ENCODE results near the gene MERTK. TPM values are rescaled to one million over a fixed set of nuclear protein-coding genes. Genes with fewer than 3 reads are reported as not detected.

Gene MERTK
- total RNA-seq, 2 donors from 2014 or later, result 22.2 to 43.6 TPM

GRCh38 chr2:112000399-112001135, 102.2 kb downstream of the MERTK start:
- WGBS, result 44% methylated on average over 5 of the region's 5 CpGs
- H3K9me3 ChIP-seq, result no peaks in the 10 kb centered on the region
- TF ChIP-seq CTCF (IDR thresholded peaks at IDR 0.05) (no peak), POLR2AphosphoS5 (IDR thresholded peaks at IDR 0.05) (no peak), POLR2A (IDR thresholded peaks at IDR 0.05) (no peak)
- no peaks in the 10 kb centered on the region for H3K27me3 ChIP-seq (replicated peaks; ENCODE audit: insufficient read depth)
- H3K27ac ChIP-seq, result no peak overlapping the region
- DNase-seq (ENCODE audit: low spot score), result no peak
- H3K4me1 ChIP-seq (replicated peaks), result no peaks in the 10 kb centered on the region
- intact Hi-C loops (cut with DNase I), result no loop called here
- H3K36me3 ChIP-seq, result peaks cover 0 to under 1% of the 10 kb centered on the region in 2 donors
- no peak overlapping the region for H3K4me3 ChIP-seq

- TF ChIP-seq POLR2A (IDR thresholded peaks at IDR 0.05), result no peak
Measured at GRCh38 chr2:112001136-112001715, 102.8 kb downstream of the MERTK start.

GRCh38 chr2:112001942-112002341, 103.5 kb downstream of the MERTK start:
- no peaks in the 10 kb centered on the region for H3K36me3 ChIP-seq
- H3K27me3 ChIP-seq (replicated peaks; ENCODE audit: insufficient read depth), result no peaks in the 10 kb centered on the region
- intact Hi-C loops (cut with DNase I), result no loop called here
- no peak for DNase-seq (ENCODE audit: low spot score)
- H3K4me3 ChIP-seq, result no peak overlapping the region
- no peaks in the 10 kb centered on the region for H3K4me1 ChIP-seq (replicated peaks)
- no peak overlapping the region for H3K27ac ChIP-seq
- no peaks in the 10 kb centered on the region for H3K9me3 ChIP-seq
- no peak for TF ChIP-seq POLR2A (IDR thresholded peaks at IDR 0.05)
- TF ChIP-seq POLR2AphosphoS5 (IDR thresholded peaks at IDR 0.05), result no peak
- no peak for TF ChIP-seq CTCF (IDR thresholded peaks at IDR 0.05)

More at GRCh38 chr2:112001136-112001715, 102.8 kb downstream of the MERTK start:
- H3K27me3 ChIP-seq (replicated peaks; ENCODE audit: insufficient read depth), result no peaks in the 10 kb centered on the region
- H3K9me3 ChIP-seq, result no peaks in the 10 kb centered on the region
- H3K36me3 ChIP-seq, result no peaks in the 10 kb centered on the region
- H3K27ac ChIP-seq, result no peak overlapping the region
- intact Hi-C loops (cut with DNase I), result no loop called here
- 39% methylated on average over 4 of the region's 4 CpGs for WGBS
- H3K4me1 ChIP-seq (replicated peaks), result no peaks in the 10 kb centered on the region
- DNase-seq (ENCODE audit: low spot score), result no peak
- no peak overlapping the region for H3K4me3 ChIP-seq

- Histone ChIP-seq H3K4me1 (replicated peaks) (no peaks in the 10 kb centered on the region), H3K36me3 (no peaks in the 10 kb centered on the region)
Measured at GRCh38 chr2:112003576-112004252, 105.3 kb downstream of the MERTK start.

More at GRCh38 chr2:112003576-112004252, 105.3 kb downstream of the MERTK start:
- Histone ChIP-seq H3K27ac (no peak overlapping the region), H3K4me3 (no peak overlapping the region), H3K27me3 (replicated peaks; ENCODE audit: insufficient read depth) (no peaks in the 10 kb centered on the region), H3K9me3 (no peaks in the 10 kb centered on the region)
- no peak for TF ChIP-seq POLR2AphosphoS5 (IDR thresholded peaks at IDR 0.05)
- TF ChIP-seq POLR2A (IDR thresholded peaks at IDR 0.05), result no peak
- TF ChIP-seq CTCF (IDR thresholded peaks at IDR 0.05), result no peak
- 73% methylated on average over 5 of the region's 5 CpGs for WGBS
- intact Hi-C loops (cut with DNase I), result no loop called here
- no peak for DNase-seq (ENCODE audit: low spot score)
